ENCODE data around the gene RNU6-8.

DNA sequence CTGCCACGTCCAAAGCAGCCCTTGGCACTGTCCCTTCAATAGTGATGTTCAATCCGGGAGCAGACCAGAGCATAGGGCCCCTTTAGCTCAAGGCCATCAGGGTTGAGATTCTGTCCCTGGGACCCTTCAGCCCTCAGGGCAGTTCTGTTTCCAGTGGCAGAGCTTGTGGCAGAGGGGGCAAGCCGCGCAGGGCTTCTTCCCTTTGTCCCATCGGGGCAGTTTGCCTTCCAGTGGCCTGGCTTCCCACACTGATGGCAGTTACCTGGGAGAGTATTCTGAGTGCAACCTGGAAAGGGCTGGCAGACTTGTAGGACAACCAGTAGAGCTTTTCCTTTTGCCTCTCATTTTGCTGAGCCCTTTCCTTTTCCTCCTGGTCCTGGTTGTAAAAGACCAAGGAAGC is 43.7 kb upstream of the RNU6-8 start:
- TF ChIP-seq POLR2A (IDR thresholded peaks at IDR 0.05) (no peak), POLR2AphosphoS5 (IDR thresholded peaks at IDR 0.05) (no peak), EP300 (IDR thresholded peaks at IDR 0.05) (no peak)
- TF ChIP-seq, protein P1, sequence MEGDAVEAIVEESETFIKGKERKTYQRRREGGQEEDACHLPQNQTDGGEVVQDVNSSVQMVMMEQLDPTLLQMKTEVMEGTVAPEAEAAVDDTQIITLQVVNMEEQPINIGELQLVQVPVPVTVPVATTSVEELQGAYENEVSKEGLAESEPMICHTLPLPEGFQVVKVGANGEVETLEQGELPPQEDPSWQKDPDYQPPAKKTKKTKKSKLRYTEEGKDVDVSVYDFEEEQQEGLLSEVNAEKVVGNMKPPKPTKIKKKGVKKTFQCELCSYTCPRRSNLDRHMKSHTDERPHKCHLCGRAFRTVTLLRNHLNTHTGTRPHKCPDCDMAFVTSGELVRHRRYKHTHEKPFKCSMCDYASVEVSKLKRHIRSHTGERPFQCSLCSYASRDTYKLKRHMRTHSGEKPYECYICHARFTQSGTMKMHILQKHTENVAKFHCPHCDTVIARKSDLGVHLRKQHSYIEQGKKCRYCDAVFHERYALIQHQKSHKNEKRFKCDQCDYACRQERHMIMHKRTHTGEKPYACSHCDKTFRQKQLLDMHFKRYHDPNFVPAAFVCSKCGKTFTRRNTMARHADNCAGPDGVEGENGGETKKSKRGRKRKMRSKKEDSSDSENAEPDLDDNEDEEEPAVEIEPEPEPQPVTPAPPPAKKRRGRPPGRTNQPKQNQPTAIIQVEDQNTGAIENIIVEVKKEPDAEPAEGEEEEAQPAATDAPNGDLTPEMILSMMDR (IDR thresholded peaks at IDR 0.05), result no peak

All from sigmoid colon (tissue), 4 donors.